LNCaP clone FGC (cell line): ENCODE data around the gene FLT4.

ENCODE experiments used
- DNase-seq: peaks from one replicate; pipeline ENCODE4 v3.0.0-alpha.2; 2011; ENCODE audit warnings: low read depth
- H3K4me3 ChIP-seq: 2 replicates; pipeline ENCODE4 v1.5.1; 2011; ENCODE audit warnings: mild to moderate bottlenecking, low read depth, low read length, control low read depth
- CTCF ChIP-seq: IDR thresholded peaks from 2 replicates; pipeline ENCODE4 v1.5.1; 2012; ENCODE audit warnings: mild to moderate bottlenecking; ENCODE audit not compliant: control insufficient read depth, insufficient read depth; ENCODE audit errors: extremely low read depth

Gene FLT4

GRCh38 chr5:180605554-180606214 lies 43.7 kb downstream of the FLT4 start:
- H3K4me3 ChIP-seq, result no peak overlapping the region
- peak; percentile 89 for TF ChIP-seq CTCF
- peak; percentile 66 for DNase-seq

- H3K4me3 ChIP-seq, result no peak overlapping the region
- DNase-seq, result no peak
- TF ChIP-seq CTCF, result no peak
These were observed 45.1 kb downstream of the FLT4 start for GRCh38 chr5:180604271-180604670.

GRCh38 chr5:180603076-180603594 lies 46.3 kb downstream of the FLT4 start:
- no peak overlapping the region for H3K4me3 ChIP-seq
- no peak for TF ChIP-seq CTCF
- DNase-seq, result no peak

GRCh38 chr5:180602481-180603075 lies 46.8 kb downstream of the FLT4 start:
- DNase-seq, result no peak
- H3K4me3 ChIP-seq, result no peak overlapping the region
- TF ChIP-seq CTCF, result no peak

GRCh38 chr5:180601591-180602480 lies 47.6 kb downstream of the FLT4 start:
- no peak for TF ChIP-seq CTCF
- H3K4me3 ChIP-seq, result no peak overlapping the region
- DNase-seq, result no peak

GRCh38 chr5:180600554-180601041 lies 48.8 kb downstream of the FLT4 start:
- no peak for TF ChIP-seq CTCF
- no peak for DNase-seq
- no peak overlapping the region for H3K4me3 ChIP-seq
